ENCODE measurements around the gene SFMBT2. TPM values are rescaled to one million over a fixed set of nuclear protein-coding genes. Genes with fewer than 3 reads are reported as not detected.
"Not testable (repeated sequence)": the region's sequence is repeated elsewhere in the genome, so short reads cannot be mapped to it uniquely, and the experiment has no call there.

The SFMBT2 gene
- total RNA-seq, 1 experiment from 2014 or later = 2.4 TPM

DNA sequence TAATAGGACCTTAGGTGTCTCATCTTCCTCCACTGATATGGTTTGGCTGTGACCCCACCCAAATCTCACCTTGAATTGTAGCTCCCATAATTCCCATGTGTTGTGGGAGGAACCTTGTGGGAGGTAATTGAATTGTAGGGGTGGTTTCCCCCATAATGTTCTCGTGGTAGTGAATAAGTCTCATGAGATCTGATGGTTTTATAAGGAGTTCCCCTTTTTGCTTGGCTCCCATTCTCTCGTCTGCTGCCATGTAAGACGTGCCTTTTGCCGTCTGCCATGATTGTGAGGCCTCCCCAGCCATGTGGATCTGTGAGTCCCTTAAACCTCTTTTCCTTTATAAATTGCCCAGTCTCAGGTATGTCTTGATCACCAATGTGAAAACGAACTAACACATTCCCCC, 220.1 kb downstream of the SFMBT2 start:
- DNase-seq (ENCODE audit: low read depth) = not testable (repeated sequence)

- DNase-seq (ENCODE audit: low read depth) = no peak
Measured at GRCh38 chr10:7189909-7190308, 220.9 kb downstream of the SFMBT2 start.

GRCh38 chr10:7188456-7189050, 222.3 kb downstream of the SFMBT2 start:
- no peak for DNase-seq (ENCODE audit: low read depth)

DNA sequence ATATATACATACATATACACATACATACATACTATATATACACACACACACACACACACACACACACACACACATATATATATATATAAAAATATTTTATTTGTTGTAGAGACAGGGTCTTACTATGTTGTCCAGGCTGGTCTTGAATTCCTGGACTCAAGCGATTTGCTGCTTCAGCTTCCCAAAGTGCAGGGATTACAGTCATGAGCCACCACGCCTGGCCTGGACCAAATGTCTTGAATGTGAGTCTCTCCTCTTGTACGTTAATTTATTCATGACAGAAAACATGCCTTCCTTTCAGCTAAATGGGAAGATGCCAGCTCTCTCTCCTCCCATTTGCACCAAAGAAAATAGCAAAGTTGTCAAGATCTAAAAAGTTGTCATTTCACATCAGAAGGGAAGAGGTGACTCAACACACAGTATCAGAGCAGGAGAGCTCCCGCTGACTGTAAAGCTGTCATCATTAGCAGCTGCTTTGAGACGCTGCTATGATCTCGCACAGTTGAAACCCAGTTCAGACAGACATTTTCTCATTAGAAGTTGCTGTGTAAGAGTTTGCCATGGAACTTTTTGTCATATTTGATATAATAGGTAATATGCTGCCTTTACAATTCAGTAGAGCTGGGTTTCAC, 224.3 kb downstream of the SFMBT2 start:
- DNase-seq (ENCODE audit: low read depth) = no peak

DNA sequence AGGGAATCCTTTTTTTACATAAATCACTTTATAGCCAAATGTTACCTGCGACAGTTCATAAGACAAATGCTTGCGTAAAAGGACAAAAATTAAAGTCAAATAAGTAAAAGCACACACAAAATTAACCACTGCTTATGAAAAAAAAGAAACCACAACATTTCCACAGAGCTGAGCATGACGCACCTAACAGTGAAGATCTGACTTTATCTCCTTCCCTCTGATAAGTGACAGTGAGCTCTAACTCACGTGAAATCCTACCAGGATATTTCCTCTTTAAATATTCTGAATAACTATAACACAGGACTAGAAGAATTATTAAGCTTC, 225.5 kb downstream of the SFMBT2 start:
- DNase-seq (ENCODE audit: low read depth) = no peak

DNA sequence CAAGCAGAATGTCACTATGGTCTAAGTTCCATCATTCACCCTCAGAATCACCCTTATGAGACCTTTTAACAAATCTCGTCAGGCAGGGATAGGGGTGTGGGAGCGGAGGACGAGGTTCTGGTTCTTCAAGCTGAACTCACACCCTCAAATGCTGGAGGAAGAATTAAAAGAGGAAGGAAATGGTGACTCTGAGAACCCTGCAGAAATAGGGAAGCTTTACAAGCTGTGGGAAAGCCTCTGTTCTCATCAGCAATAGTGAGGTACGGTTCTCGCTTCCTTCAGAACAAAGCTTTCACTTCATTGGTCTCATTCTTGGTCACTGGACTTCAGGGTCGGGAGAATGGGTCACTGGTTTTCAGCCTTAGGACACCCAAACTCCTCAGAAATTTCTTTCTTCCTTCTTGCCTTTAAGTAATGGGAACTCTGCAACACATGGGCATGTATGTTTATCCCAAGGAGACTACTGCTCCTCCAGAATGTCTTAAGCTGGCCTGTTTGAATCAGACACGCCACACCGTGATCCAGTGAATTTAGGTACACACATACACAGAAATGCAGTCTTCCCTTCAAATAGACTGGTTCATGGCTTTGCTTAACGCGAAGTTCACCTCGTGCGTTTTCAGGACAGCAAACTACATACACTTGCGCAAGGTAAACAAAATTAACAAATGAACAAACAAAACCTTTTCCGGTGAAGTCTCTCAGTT, 226.0 kb downstream of the SFMBT2 start:
- DNase-seq (ENCODE audit: low read depth) = no peak

GRCh38 chr10:7184116-7184515, 226.7 kb downstream of the SFMBT2 start:
- not testable (repeated sequence) for DNase-seq (ENCODE audit: low read depth)

DNA sequence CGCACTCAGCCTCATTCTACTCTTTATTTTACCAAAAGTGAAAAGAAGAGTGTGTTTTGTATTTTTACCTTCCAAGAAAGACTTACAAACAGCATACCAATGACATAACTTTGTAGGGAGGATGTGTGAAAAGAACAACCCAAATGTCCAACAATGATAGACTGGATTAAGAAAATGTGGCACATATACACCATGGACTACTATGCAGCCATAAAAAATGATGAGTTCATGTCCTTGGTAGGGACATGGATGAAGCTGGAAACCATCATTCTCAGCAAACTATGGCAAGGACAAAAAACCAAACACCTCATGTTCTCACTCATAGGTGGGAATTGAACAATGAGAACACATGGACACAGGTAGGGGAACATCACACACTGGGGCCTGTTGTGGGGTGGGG, 228.5 kb downstream of the SFMBT2 start:
- not testable (repeated sequence) for DNase-seq (ENCODE audit: low read depth)

DNA sequence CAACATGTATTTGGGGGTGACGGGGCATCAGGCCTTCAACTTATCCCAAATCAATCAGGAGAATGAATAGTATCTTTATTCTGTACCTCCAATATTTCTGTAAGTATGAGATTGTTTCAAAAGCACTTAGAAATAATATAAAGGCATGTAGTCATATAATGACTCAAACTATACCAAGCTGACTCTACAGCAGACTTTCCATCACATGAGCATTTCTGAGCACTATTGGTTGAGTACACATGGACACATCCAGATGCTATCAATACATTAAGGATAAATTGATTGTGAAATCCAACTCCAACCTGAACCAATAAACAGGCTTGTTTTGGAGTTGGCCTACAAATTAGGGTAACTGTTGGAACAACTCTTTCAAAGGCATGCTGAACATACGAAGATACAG, 229.4 kb downstream of the SFMBT2 start:
- no peak for DNase-seq (ENCODE audit: low read depth)

DNA sequence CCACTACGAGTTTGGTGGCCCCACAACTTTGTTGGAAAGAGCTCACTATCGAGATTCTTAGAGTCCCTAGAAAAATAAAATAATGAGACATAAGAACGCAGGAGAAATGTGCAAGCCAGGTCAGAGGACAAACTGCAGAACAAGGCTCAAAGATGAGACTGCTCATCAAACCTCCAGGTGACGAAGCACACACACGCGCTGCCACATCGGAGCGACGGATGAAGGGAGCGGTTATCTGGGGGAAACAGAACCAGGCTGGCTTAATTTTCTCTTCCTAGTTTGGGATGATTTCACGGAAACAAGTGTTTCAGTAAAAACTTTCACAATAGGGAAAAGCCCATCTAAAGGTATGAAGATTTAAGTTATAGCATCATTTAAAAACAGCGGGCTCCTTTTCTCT, 231.3 kb downstream of the SFMBT2 start:
- no peak for DNase-seq (ENCODE audit: low read depth)

- no peak for DNase-seq (ENCODE audit: low read depth)
Measured at GRCh38 chr10:7173948-7174347, 236.9 kb downstream of the SFMBT2 start.

GRCh38 chr10:7171825-7172224, 239.0 kb downstream of the SFMBT2 start:
- DNase-seq (ENCODE audit: low read depth) = no peak

DNA sequence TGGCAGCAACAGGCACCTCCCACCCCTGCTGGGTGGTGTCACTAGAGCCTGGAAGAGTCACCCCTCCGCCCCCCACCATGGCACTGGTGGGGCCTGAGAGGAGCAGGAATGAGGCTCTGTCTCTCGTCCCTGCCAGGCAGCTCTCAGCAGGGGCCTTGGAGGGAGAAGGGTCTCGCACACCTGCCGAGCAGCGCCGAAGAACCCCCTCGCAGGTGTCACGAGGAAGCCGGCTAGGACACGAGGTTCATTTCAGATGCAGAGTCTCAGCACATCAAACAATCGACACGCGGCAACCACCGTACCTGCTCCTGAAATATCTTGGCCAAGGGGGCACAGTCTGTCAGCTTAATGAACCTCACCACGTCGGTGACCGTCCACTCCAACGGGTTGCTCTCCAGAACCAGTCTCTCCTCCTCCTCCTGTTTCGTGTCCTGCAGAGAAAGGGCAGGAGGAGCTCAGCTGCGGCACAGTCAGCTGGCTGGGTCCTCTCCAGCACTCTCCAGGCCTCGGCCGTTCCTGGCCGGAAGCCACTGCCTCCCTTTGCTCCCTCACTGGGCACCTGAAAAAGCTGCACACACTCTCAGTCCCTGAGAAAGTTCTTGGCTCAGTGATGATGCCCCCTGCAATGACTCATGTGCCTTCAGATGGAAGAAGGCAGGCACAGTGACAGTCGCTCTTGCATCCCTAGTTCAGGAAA, 240.1 kb downstream of the SFMBT2 start:
- no peak for DNase-seq (ENCODE audit: low read depth)

- DNase-seq (ENCODE audit: low read depth) = no peak
Measured at GRCh38 chr10:7168414-7168813, 242.4 kb downstream of the SFMBT2 start.

DNA sequence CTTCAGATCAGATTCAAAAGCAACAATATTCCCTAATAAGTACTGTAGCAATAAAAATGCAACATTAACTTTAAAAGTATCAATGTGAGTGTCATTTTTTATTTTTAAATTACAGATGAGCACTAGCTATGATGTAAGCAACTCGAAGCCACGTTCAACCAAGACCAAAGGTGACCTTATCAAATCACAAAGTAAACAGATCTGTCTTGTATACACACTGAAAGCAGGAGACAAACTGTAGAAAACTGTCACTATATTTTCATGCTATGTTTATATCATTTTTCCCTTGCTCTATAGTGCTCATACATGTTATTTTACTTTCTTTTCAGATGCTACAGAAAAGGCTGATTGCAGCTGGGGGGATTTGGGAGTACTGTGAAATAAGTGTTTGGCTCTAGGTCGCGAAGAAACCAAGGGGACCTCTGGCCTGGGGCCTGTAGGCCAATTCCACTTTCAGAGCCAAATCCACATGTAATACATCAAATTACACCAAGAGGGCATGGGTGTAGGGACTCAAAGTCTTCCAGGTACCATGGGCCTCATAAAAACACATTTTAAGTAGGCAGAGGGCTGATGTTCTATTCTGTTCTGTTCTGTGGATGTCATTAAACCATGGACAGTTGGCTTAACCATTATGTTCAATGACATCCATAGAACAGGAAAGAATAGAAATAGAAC, 245.2 kb downstream of the SFMBT2 start:
- DNase-seq (ENCODE audit: low read depth) = no peak

DNA sequence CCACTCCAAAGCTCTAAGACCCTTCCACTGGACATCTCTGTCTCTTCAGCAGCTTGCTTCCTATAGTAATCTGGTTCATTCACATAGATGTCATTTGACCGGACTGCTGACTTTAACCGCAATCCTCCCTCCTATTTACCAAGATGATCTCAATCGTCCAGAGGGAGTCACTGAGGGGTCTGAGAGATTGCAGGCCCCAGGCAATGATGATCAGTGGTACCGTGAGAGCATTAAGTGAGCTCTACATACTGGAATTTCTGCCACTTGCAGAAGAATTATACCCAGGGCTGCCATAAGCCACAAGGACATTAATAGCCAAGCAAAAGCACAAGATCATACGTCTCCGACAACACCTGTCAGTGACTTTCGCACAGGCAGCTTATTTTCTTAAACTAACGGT, 245.9 kb downstream of the SFMBT2 start:
- no peak for DNase-seq (ENCODE audit: low read depth)

GRCh38 chr10:7162331-7162730, 248.5 kb downstream of the SFMBT2 start:
- no peak for DNase-seq (ENCODE audit: low read depth)

DNA sequence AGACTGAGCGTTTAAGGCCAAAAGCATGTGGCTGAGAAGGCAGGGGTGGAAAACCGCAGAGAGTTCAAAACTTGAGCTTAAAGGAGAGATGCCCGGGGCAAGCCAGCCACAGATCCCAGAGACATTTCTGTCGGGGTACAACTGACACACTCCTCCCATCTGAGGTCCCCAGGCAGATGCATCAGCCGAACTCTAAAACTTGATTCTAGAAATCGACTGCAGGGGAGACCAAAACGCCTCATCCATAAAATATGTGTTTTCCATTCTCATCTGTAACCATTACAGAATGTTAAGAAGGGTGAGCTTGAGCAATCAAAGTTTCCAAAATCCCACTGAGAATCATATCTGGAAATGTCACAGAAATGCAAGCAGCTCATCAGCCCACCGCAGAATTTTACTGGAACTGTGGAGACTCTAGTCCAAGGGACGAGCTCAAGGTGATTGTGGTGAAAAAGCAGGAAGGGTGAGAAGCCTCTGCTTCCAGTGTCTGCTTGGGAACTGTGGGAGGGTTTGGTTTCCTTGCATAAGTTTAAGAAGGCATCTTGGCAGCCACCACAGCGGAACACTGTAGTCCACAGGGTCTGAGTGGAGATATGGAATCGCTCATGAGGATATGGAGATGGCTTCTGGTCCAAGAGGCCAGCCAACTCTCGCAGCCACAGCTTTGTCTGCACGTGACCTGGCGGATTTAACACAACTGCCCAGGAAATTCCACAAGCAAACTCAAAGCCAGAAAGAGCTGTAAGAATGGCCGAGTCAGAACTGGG, 249.2 kb downstream of the SFMBT2 start:
- no peak for DNase-seq (ENCODE audit: low read depth)

GRCh38 chr10:7159928-7160327, 250.9 kb downstream of the SFMBT2 start:
- DNase-seq (ENCODE audit: low read depth) = no peak

GRCh38 chr10:7159517-7159916, 251.3 kb downstream of the SFMBT2 start:
- no peak for DNase-seq (ENCODE audit: low read depth)

DNA sequence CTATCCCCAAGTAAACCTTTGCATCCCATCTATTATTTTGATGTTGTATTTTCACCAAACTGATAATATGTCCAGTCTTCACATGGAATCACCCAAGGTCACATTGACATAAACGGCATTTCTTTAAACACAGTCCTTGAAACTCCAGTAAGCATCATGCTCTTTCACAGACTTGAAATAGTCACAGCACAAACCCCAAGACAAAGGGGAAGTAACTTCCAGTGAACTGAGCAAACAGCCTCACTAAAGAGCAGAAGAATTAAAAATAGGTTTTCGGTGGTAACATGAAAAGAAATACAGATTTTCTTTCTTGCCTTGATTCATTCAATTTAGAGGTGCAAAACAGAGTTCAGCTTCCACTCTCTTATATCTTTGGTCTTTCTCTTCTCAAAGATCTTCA, 253.7 kb downstream of the SFMBT2 start:
- DNase-seq (ENCODE audit: low read depth) = no peak
